Right renal pelvis (tissue), 4 donors: ENCODE measurements around the gene HHIPL2. TPM values are rescaled to one million over a fixed set of nuclear protein-coding genes. Genes with fewer than 3 reads are reported as not detected.

ENCODE experiments used
- polyA plus RNA-seq, 4 donors: library from polyadenylated mRNA; unstranded; fragments of 120-200 nt; gene quantifications; one replicate each; pipeline ENCODE4 v1.2.1, GENCODE V29; 2013; ENCODE audit not compliant: insufficient read length in 4 of 4

The HHIPL2 gene
- polyA plus RNA-seq, 4 donors = 0.35 to 1.6 (median 0.84) TPM

Other genes with a start within 250 kb of the HHIPL2 start
- gene TAF1A, start 41.8 kb upstream of the HHIPL2 start, polyA plus RNA-seq = 10 to 100 TPM; 15.4 to 17.0 (median 16.9) TPM
- gene MIA3, start 70.0 kb upstream of the HHIPL2 start, polyA plus RNA-seq = 10 to 100 TPM; 59.4 to 84.3 (median 71.2) TPM
- 10 to 100 TPM; 65.7 to 79.5 (median 77.6) TPM for gene AIDA, start 164.4 kb upstream of the HHIPL2 start, polyA plus RNA-seq
- 10 to 100 TPM; 34.4 to 56.8 (median 48.1) TPM for gene BROX, start 164.5 kb upstream of the HHIPL2 start, polyA plus RNA-seq
- under 1 TPM in 2 of 4 donors, not detected in 2; 0.05 to 0.15 TPM for gene FAM177B, start 189.1 kb upstream of the HHIPL2 start, polyA plus RNA-seq